Activated CD8-positive, alpha-beta memory T cell treated with anti-CD3 and anti-CD28 coated beads for 24 hours (primary cell): Measurements from ENCODE around the gene KCTD5.
"Not testable (repeated sequence)": the region's sequence is repeated elsewhere in the genome, so short reads cannot be mapped to it uniquely, and the experiment has no call there.

ENCODE experiments used
- DNase-seq: peaks from one replicate; pipeline ENCODE4 v3.0.0-alpha.2; 2020

KCTD5 gene

GRCh38 chr16:2673066-2673999, 9.0 kb upstream of the KCTD5 start:
- DNase-seq, result peak; percentile 94

GRCh38 chr16:2675021-2675420, 7.3 kb upstream of the KCTD5 start:
- no peak for DNase-seq

- no peak for DNase-seq
Observed at GRCh38 chr16:2675714-2676113, 6.6 kb upstream of the KCTD5 start.

DNA sequence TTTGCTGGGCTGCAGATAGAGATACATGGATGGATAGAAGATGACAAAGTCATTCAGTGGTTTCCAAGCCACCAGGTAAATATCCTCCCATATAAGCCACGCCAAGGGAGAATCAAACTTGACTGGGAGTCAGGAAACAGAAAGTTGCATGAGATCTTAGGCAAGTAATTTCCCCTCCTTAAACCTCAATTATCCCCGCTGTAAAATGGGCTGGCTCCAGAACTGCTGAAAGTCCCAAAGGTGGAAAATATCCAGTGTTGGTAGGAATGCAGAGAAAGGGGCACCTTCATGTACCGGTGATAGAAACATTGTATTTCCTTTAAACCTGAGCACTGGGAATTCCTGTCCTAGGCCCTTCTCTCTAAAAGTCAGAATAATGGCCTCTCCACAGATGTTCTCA, 5.4 kb upstream of the KCTD5 start:
- not testable (repeated sequence) for DNase-seq

GRCh38 chr16:2678206-2678965, 3.9 kb upstream of the KCTD5 start:
- not testable (repeated sequence) for DNase-seq

GRCh38 chr16:2679902-2680301, 2.4 kb upstream of the KCTD5 start:
- DNase-seq, result not testable (repeated sequence)

GRCh38 chr16:2680360-2680759, 2.0 kb upstream of the KCTD5 start:
- not testable (repeated sequence) for DNase-seq

- DNase-seq, result not testable (repeated sequence)
Observed at GRCh38 chr16:2683041-2683440, 718 bp downstream of the KCTD5 start.

DNA sequence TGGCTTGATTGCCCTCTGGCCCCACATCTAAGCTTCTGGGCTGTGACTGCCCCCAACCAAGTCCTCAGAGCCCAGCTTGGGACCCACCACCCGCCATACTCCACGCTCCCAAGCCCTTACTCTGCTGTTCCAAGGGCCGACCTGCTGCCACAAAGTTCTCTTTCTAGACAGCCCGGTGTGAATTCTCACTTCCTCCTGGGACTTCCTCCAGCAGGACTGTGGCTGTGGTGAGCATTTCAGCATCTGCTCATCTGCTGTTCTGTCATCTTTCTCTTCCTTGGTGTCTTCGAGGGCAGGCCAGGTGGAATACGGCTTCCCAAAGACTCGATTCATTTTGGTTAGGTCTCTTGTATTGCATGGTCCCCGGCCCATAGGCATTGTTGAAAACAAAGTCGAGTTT, 3.8 kb downstream of the KCTD5 start:
- DNase-seq, result not testable (repeated sequence)

DNA sequence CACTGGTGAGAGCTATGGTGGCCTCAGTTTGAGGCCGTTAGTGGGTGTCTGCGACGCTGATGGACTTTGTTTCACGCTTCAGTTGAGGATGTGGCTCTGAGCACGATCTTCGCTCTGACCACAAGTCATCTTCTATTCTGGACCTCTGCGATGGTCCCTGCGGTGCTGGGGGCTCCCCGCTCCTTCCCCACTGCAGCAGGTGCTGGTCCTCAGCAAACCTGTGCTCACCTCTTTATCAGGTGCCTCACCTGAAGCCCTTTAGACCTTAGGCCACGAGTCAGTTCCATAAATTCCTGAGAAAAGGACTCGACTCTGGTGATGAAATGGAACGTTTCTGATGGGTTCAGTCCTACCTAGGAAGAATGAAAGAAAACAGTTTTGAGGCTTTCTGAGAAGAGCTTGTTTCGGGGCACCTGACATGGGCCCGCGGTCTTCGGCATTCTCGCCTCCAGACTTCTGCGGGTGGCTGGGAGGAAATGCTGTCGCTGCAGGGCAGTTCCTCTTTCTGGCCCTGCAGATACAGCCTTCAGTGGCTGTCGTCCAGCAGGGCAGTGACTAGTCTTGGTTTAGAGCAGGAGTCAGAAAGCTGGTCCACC, 4.7 kb downstream of the KCTD5 start:
- DNase-seq, result peak; percentile 72

GRCh38 chr16:2687531-2688308, 5.4 kb downstream of the KCTD5 start:
- DNase-seq, result no peak

GRCh38 chr16:2689422-2689821, 7.1 kb downstream of the KCTD5 start:
- DNase-seq, result not testable (repeated sequence)

- no peak for DNase-seq
Observed at GRCh38 chr16:2689968-2690801, 7.9 kb downstream of the KCTD5 start.

GRCh38 chr16:2690852-2691251, 8.5 kb downstream of the KCTD5 start:
- DNase-seq, result no peak

DNA sequence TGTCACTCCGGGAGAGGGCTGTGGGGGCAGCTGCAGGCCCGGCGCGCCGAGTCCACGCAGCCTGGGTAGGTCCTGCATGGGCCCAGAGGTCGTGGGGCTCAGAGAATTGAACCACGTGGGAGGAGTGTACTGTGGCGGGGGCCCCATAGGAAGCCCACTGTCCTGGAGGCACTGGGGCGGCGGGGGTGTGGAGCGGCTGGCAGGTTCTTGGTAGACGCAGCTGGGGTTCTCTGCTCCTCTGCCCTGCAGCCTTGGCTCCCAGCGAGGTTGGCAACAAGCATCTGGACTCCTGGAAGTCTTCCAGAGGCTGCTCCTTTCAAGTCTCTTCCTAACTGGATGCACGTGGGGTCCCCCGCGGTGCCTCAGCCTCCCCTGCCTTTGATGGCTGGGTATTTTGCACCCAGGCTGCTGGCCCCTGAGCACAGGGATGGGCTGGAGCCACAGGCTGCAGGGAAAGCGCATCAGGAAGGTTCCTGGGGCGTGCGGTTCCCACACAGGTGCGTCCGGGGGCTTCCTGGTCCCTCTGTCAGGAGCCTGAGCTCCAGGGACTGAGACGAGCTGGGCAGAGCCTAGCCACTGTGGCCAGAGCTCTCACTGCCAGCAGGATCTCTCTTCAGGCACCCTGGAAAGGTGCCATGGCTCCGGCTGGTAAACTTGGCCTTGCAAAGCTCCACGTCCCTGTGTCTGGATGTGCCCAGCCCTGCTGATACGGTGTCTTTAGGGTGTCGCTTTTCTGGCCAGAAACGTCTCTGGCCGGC, 9.3 kb downstream of the KCTD5 start:
- no peak for DNase-seq

GRCh38 chr16:2692251-2692947, 10.1 kb downstream of the KCTD5 start:
- no peak for DNase-seq

DNA sequence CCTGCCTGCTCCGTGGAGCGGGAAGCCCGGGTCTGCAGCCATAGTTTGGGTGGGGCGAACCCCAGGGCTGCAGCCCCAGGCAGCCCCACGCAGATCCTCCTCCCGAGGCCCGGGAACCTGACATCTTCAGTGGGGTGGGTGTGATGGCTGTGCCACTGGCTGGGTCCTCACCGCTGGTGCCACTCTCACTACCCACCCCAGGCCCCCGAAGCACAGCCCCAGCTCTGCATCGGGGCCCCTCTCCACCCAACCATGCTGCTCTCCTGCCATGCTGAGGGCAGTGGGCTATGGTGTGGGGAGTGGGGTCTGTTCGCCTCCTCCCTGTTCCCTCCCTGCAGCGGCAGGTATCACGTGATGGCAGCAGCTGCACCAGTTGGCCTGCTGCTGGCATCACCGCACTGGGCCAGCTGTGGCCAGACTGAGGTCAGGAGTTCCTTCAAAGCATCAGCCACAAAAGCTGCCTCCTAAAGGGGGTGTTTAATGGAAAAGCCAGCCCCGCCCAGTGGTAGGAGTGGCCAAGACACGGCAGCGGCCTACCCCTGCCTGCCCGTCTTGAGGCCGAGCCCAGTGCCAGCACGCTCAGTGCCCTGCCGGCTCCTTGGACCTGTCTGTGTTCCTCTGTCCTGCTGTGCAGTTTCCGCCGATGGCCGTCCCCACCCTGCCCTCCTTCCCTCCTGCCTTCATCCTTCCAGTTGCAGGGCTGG, 10.8 kb downstream of the KCTD5 start:
- DNase-seq, result no peak

- not testable (repeated sequence) for DNase-seq
Observed at GRCh38 chr16:2696601-2697250, 14.4 kb downstream of the KCTD5 start.

DNA sequence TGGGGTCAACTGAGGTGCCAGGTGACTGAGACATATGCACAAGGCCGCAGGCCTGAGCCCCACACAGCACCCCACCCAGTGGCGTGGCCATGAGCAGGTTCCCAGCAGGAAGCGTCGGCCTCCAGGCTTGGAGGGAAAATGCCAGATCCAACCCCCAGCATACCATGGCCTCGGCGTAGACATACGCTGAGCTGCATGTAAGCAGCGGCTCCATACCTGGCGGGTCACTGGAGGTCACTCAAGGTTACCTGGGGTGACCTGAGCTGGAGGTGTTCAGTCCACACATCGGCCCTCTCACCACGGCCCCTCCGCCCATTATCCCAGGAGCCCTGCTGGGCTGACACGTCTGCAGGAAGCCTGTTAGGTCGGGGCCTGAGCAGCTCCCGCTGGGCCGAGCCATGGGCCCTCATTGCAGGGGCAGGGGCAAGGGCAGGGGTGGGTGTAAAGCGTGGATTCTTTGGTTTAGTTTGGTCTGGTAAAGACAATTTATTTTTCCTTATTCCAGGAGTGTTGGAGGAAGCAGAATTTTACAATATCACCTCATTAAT, 15.2 kb downstream of the KCTD5 start:
- no peak for DNase-seq
